ENCODE measurements around the gene PRXL2B.
"Not testable (repeated sequence)": the region's sequence is repeated elsewhere in the genome, so short reads cannot be mapped to it uniquely, and the experiment has no call there.

The PRXL2B gene

DNA sequence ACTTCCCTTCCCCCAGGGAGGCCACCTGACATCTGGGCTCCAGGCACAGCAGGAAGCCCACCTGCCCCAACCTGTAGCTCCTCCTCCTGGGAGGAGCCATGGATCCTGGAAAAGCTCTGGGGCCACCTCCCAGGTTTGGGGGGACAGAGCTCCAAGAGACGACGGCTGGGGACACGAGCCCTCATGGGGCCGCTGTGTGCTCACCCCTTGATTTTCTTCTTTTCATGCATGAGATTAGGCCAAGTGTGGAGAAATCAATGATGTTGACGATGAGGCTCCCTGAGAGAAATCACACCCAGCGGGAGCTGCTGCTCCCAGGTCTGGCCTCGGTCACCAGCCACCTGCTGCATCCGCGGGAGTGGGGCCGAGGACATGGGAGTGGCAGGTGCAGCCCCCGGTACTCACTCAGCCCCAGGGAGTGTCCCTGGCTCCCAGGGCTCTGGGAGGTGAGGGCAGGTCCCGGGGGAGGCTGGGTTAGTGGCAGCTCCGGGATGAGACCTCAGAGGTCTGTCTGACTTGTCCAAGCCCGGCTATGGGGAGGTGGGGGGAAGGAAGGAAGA, 21.7 kb upstream of the PRXL2B start:
- ATAC-seq = no peak

GRCh38 chr1:2566101-2567045, 20.2 kb upstream of the PRXL2B start:
- ATAC-seq = no peak

DNA sequence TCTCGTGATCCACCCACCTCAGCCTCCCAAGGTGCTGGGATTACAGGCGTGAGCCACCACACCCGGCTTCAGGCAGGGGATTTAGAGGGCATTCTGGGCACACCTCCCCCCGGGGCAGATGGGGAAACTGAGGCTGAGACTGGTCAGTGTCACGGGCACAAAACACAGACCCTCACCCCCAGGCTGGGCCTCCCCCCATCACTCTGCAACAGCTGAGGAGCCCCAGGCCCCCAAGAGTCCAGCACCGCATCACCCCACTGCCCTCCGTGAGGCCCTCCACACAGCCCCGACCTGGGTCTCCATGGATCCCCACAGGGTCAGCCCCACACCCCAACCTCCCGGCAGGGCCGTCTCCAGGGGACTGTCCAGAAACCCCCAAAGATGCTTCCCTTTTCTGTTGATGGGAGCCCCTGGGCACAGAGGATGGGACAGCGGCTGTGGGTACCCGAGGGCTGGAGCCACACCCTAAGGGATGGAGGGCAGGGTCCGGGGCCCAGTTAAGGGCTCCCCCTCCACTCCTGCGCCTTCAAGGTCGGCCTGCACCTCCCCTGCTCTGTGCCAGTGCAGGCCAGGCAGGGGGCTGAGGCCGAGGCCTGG, 19.4 kb upstream of the PRXL2B start:
- no peak for ATAC-seq

DNA sequence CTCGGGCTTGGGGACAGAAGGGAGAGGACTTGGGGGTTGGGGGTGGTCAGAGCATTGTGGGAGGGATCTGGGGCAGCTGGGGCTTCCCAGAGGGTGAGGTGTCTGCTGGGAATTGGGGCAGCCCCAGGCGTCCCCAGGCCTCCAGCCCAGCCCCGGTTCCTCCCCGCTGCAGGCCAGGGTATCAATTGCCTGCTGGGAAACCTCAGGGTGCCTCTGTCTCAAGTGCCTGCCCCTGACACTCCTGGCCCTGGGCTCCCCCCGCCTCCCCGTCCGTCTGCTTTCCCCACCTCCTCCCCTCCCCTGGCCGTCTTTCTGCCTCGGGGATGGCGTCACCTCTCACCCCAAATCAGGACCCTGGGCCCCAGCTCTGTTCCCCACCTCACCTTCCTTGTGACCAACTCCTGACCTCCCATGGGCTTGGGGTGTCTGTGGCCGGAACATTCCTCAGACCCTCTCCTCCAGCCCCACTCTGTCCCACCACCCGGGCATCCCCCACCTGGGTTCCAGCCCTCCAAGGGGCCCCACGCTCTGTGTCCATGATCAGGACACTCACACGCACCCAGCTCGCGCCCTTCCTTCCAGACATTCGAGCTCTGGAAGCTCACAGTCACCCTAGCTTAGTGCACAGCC, 18.3 kb upstream of the PRXL2B start:
- peak in 1 of 2 donors; percentile 21 for ATAC-seq

DNA sequence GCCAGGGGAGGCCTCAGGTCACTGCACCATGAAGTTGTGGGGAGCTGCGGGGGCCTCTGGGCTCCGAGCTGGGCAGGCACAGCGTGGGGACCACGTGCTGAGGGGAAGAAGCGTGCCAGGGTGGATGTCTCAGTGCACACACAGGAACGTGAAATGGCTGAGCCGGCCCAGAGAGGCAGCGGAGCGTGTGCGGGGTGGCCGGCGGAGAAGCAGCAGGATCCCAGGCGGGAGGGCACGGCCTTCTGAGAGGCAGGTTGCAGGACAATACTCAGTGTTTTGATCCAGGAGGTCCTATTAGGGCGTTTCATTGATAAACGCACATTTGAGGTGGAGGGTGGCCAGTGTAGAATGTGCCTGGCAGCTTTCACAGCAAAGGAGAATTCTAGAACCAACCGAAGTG, 17.5 kb upstream of the PRXL2B start:
- ATAC-seq = no peak

- not testable (repeated sequence) for ATAC-seq
These were observed 16.9 kb upstream of the PRXL2B start for GRCh38 chr1:2569703-2570102.

DNA sequence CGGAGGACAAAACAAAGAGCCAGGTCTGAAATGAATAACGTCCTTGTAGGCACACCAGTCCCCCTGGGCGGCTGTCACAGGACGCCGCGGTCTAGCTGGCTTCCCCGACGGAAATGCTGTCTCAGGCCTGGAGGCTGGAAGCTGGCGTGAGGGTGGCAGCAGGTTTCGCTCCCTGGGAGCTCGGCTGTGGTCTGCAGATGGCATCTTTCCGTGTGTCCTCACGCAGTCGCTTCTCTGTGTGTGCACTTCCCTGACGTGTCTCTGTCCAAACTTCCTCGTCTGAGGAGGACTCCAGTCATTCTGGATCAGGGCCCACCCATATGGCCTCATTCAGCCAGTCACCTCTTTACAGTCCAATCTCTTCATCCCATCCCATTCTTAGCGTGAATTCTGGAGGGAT, 16.2 kb upstream of the PRXL2B start:
- no peak for ATAC-seq

- ATAC-seq = no peak
These were observed 15.2 kb upstream of the PRXL2B start for GRCh38 chr1:2571348-2571747.

GRCh38 chr1:2573250-2573920, 13.2 kb upstream of the PRXL2B start:
- no peak for ATAC-seq

DNA sequence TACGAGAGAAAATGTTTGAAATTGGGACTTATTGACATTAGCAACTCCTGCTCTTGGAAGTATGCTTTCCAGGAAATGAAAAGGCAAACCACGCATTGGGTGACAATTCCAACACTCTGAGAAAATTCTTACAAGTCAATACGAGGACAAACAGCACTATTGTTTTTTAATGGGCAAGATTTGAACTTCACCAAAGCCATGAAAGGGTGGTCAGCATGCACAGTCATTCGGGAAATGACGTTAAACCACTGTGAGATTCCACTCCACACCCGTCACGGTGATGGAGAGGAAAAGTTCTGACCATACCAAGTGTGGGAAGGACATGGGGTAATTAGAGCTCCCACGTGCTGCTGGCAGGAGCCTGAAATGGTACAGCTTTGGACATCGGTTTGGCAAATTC, 12.2 kb upstream of the PRXL2B start:
- ATAC-seq = no peak

DNA sequence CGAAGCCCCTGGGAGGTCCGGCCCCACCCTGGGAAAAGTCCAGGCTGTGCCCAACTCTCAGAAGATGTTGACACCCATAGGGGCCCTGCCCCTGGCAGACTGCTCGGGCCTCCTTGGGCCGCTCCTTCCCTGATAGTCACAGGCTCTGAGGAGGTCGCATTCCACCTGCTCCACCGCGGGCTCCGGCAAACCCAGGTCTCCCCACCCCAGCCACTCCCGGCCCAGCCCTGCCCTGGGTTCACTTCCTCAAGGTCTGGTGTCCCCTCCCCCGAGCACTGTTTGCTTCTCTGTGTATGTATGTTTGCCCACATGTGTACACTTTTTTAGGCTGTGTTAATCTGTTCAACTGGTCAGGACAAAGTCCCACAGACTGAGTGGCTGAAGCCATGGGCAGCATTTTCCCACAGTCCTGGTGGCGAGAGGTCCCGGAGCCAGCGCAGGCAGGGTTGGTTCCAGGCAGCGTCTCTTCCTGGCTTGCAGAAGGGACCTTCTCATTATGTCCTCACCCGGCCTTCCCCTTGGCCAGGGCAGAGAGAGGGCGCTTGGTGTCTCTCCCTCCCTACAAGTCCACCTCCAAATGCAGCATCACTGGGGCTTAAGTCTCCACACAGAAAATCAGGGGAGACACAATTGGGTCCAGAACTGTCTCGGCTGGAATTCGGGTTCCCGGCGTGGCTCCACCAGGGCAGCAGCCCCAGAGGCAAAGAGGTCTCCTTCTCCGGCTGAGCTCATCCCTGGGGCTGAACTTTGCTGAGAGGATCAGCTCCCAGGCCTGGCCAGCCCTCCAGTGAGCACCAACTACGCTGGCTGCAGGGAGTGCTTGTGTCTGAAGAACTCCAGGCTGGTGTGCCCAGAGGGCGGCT, 10.5 kb upstream of the PRXL2B start:
- no peak for ATAC-seq

GRCh38 chr1:2577565-2578075, 9.0 kb upstream of the PRXL2B start:
- ATAC-seq = peak; percentile 48 to 62

- ATAC-seq = no peak
These were observed 7.8 kb upstream of the PRXL2B start for GRCh38 chr1:2578758-2579118.

DNA sequence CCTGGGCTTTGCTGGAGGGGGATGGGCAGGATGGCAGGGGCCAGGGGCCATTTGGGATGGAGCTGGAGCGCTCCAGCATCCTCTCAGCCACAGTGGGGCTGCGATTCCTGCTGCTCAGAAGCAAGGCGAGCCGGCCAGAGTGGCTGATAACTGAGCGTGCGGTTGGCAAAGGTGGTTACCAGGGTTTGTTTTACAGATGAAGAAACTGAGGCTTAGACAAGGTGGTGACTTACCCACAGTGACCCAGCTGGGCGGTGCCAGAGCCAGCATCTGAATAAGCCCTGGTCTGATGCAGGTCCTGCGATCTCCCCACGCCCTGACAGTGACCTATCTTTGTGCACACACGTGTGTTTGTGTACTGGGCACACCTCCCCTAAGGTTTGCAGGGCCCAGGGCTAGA, 5.9 kb upstream of the PRXL2B start:
- no peak for ATAC-seq

DNA sequence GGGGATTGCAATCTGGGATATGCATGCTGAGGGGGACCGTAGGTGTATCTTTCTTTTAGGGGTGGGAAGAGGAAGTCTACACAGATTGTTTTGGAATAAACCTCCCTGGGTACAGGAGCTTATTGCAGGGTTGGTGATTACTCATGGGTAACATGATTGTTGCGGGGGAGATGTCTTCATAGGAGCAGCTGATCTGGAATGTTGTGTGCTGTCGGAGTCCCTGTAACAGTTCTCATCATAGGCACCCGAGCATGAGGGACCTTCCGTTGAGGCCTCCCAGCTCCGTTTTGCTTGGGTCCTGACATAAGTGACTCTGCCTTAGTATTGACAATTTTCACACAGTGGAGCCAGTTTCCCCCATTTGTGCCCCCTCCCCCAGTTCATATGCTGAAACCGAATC, 4.2 kb upstream of the PRXL2B start:
- no peak for ATAC-seq

DNA sequence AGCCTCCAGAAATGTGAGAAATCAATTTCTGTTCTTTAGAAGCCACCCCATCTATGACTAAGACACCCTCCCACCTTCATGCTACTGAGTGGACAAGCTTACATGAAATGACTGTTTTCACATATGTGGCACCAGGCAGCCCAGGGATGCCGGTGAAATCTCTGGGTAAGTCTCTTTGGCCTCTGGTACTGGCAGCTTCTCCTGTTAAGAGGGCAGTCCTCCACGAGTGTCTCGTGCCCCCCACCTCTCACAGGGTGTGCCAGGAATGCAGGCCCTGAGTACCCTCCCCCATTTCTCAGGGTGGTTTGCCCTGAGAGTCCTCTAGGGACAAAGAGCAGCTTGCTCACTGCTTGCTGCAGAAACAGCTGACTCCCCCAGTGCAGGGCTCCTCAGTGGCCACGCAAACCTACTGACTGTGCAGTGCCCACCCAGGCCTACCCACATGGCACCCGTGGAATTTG, 3.2 kb upstream of the PRXL2B start:
- ATAC-seq = peak; percentile 14 to 25

DNA sequence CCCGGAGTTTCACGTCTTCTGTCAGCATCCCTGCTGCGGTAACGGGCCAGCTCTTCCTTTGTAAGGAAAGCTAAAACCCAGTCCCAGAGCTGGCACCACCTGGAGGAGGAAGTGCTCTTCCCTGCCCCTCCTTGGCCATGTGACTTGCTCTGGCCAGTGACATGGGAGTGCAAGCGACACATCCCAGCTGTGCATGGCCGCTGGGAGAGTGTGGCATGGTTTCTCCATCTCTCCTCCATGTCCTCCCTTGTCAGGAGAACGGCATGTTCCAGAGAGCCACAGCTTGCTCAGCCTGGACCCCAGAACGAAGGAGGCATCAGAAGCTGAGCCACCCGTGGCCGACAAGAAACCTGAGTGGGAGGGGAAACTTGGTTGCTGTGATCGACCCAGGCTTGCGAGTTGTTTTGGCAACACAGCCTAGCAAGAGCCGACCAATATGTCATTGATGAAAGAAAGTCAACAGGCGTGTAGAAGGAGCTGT, 2.7 kb upstream of the PRXL2B start:
- ATAC-seq = no peak

DNA sequence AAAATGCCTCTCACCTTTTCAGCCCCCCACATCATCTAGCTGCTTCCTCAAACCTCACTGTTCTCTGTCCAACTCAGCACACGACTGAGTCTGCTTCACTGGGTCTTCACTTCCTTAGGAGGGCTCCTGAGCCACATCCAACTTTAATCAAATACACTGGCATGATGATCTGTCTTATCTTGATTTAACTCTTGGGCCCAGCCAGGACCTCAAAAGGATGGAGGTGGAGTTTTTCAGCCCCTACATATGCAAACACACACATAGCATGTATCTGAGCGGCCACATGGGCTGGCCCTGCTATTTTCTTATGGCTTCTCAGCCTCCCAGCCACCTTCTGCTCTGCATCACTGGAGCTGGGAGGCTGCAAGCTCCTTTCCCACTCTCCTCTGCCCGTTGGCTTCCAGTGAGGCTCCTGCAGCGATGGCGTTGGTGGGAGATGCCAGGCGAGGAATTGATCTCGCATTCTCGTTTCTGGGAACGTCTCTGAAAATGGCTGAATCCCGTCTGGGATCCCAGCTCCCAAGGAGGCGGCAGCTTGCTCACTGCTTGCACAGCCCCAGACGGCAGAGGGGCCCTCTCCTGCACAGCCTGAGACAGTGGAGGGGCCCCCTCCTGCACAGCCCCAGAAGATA, 1.8 kb upstream of the PRXL2B start:
- no peak for ATAC-seq

- ATAC-seq = peak; percentile 24 to 35
These were observed 1.1 kb upstream of the PRXL2B start for GRCh38 chr1:2585318-2586092.
